Non-pigmented ciliary epithelial cell (primary cell): ENCODE data around the gene ELOVL6.
"Not testable (repeated sequence)": the region's sequence is repeated elsewhere in the genome, so short reads cannot be mapped to it uniquely, and the experiment has no call there.

Experiments used
- DNase-seq: peaks from one replicate; pipeline ENCODE4 v3.0.0-alpha.2; 2010; ENCODE audit warnings: low read depth

Gene ELOVL6

DNA sequence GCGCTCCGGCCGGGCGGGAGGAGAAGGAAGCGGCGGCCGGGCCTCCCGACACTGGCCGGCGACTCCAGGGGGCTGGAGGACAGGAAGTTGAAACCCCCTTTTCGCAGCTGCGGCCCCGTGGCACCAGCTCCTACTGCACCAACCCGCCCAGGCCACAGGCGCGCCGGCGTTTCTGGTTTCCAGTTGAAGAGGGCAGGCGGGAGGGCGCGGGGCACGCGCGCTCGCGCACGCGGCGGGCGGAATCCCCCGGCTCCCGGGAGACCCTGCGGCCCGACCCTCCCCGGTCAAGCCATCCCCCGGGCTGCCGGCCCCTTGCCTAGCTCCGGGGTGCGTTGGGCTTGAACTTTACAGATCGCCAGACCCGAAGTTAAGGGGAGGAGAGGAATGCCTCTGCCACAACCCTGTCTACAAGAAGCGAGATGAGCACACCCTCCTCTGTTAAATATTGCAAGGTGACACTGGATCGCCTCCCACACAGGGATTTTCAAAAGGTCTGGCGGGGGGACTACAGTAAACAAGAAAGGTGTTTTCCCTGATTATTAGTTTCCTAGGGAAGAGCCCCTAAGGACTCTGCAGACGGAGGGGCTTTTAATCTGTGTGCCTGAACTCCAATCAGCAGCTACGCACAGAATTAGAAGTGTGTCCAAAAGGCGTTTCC is 1.4 kb downstream of the ELOVL6 start:
- DNase-seq = no peak

DNA sequence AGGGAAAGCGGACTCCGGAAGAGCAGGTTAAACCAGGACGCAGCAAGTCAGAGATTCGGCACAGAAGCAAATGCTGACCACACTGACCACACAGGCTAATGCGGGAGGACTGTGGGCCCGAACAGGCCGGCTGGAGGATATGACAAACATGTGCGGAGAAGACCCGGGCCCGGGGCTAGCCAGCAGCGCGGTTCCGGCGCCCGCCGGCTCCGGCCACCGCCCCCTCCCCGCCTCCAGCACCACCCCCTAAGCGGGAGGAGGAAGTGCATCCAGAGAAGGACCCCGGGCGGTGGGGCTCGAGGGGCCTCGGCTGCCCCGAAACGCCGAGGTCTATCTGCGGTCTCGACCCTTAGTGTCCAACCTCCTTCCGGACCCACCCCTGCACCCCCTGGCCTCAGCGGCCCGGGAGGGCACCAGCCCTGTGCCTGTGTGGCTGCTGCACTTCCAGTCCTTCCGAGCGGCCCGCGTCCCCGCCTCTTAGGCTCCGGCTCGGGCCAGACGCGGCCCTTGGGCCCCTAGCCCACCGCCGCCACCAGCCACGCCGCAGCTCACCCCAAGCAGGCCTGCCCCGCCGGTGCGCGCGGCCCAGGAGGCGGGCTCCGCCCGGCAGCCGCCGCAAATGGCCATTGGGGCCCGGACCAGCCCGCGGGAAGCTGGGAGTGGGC is 2.1 kb downstream of the ELOVL6 start:
- DNase-seq = no peak

DNA sequence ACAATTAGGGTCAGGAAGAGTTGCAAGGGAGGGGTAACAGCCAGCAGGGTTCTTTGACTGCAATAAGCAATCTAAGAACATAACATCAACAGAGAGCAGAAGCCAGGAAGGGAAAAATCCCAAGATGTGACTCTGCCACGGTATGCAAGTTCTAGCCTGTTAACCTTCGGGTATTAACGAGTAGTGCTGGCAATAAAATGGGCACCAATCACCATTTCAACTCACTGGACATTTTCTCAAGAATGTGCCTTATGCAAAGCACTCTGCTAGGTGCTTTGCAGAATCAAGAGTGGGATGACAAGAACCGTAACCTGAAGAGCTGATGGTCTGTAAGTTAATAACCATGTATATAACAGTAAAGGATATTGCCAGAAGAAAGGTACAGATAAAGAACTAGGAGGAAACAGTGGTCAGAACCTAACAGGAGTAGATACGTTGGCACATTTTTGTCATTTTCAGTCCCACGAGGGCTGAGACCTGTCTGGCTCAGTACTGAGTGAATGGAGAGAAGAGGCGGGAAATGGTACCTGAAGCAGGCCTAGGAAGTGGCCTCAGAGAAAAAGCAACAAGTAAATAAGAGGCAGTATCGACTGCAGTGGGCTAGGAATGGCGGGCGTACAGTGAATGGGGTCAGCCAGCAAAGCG is 2.7 kb downstream of the ELOVL6 start:
- no peak for DNase-seq

DNA sequence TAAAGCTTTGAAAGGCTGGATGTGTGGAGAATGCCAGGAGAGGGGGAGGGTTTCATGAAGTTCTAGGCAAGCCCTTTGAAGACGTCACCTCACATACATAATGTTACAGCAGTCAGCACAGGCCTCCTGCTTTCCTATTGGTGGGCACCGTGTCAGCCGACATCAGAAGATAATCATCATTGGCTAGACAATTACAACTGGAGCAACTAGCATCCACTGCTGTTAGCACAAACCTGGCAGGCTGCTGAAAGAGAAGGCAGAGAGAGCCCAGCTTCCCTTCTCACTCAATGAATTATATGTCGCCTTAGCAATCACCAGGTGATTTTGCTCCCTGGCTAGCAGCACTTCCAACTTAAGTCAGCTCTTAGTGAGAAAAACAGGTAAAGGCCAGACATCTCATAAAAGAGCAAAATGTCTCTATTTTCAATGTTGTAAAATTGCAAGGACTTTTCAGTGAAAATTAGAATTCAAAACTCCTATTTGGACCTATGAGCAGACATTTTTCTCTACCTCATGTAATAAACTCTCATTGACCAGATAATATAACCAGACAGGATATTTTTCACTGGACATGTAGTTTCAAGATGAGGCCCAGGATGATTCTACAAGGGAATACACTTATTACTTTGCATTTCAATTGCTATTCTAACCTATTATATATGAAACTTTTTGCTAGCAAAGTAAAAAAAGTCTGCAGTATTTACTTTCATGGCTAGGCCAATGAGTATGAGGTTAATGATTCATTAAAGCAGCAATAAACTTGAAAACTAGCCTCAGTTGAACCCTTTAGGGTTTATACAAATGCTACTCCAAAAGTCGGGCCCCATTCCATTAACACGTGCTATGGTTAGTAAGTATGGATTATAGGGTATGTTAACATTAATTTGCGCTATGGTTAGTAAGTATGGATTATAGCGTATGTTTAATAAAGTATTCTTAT is 4.3 kb downstream of the ELOVL6 start:
- DNase-seq = peak; percentile 94

DNA sequence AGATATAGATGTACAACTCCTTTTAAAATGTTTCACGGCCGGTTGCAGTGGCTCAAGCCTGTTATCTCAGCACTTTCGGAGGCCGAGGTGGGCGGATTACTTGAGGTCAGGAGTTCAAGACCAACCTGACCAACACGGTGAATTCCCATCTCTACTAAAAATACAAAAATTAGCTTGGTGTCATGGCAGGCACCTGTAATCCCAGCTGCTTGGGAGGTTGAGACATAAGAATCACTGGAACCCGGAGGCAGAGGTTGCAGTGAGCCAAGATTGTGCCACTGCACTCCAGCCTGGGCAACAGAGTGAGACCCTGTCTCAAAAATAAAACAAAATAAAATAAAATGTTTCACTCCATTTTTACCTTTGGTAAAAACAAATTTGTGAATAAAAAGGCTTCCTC is 5.1 kb downstream of the ELOVL6 start:
- not testable (repeated sequence) for DNase-seq

DNA sequence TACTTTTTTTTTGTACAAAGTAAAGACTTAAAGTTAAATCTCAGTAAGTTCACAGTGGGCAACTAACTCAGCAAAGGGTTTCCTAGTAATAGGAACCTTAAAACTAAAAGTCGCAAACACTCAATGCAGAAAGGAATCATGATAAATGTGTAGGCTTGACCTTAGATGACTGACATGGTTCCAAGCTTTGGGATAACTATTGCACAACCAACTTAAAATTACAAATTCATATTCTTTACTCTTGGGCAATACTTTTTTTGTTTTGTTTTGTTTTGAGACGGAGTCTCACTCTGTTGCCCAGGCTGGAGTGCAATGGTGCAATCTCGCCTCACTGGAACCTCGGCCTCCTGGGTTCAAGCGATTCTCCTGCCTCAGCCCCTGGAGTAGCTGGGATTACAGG is 8.2 kb downstream of the ELOVL6 start:
- DNase-seq = no peak

DNA sequence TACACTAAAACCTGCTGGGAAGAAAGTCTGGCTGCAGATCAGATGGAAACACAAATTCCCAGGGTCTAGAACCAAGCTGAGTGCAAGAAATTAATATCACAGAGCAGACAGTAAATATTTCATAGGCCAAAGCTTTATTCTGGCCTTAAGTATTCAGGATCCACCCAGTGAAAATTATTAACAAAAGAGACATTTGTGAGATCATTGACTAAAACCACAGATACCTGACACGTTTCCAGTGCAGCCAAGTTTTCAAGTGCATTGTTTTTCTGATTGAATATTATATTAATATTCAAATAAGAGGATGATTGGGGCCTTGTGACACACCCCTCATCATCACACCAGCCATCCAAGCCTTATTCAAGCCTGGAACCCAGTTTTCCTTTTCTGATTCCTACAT is 10.3 kb downstream of the ELOVL6 start:
- DNase-seq = no peak

DNA sequence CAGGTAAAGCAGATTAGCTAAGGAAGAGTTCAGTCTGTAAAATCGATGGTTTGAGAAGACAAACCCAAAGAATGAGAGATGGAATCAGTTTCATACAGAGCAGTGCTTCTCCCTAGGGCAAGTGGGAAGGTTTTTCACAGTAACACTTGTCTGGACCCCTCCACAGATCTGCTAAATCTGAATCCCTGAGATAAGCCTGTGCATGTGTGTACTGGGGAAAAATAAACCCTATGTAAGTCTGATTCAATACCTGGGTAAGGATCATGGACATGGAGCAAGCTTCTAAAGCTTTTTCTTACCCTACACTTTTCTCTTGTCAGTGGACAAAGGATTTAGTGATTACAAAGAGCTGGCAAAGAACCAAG is 13.6 kb downstream of the ELOVL6 start:
- no peak for DNase-seq

DNA sequence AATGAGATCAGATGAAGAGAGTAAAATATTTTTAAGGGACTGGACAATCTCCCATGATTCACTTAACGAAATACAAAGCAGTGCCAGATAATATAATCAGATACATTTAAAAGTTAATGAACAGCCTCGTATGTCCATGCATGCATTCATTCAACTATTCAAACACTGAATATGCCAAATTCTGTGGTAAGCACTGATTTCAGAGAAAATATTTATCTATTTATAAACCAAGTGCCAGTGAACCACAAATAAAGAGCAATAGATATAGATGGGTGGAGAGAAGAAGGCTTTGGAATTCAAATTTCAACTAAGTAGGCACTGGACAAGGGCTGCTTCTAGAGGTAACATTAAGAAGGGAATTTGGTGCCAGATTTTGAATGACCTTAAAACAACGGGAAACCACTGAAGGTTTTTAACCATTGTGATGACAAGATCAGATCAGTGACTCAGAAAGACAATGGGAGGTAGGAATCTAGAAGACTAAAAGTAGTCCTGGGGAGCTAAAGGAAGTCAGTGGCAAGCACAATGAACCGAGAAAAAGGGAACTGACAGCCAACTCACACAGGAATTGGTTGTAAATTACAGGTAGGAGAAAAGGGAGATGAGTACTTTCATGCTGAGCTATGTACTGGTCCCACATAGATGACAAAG is 14.2 kb downstream of the ELOVL6 start:
- no peak for DNase-seq

DNA sequence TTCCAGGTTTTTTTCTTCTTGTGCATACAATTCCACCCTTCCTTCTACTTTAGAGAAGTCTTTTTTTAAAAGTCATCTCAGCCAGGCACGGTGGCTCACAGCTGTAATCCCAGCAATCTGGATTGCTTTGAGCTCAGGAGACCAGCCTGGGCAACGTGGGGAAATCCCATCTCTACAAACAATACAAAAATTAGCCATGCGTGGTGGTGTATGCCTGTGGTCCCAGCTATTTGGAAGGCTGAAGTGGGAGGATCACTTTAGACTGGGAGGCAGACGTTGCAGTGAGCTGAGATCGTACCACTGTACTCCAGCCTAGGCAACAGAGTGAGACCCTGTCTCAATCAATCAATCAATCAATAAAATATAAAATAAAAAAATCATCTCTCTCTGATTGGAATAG is 14.8 kb downstream of the ELOVL6 start:
- no peak for DNase-seq

DNA sequence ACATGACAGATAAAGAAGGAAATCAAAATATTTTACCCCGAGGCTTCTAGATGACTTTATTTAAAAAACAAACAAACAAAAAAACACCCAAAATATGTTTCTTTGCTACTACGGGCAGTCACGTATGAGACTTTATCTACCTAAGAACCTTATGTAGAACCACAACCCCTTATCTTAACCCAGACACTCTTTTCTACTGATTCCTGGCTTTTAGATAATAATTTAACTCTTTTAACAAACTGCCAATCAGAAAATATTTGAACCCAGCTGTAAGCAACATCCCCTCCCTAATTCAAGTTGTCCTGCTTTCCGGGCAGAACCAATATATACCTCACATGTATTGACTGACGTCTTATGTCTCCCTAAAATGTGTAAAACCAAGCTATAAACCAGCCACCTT is 15.4 kb downstream of the ELOVL6 start:
- DNase-seq = no peak

DNA sequence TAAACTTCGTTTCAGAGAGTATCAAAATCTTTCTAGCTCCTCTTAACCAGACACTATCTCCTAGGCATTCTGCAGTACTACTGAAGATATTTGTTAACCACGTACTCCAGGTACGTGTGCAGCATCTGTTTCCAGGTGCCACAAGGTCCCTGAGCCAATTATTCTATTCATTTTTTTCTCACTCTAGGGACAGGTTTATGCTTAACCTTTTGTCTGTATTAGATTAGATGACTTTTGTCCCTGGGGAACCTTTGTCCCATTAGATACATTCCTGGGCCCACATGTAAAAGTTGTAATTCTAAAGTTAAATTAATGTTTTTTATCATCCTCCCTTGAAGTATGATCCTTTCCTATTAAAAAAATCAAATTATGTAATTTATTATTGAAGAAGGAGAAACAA is 16.5 kb downstream of the ELOVL6 start:
- DNase-seq = no peak

DNA sequence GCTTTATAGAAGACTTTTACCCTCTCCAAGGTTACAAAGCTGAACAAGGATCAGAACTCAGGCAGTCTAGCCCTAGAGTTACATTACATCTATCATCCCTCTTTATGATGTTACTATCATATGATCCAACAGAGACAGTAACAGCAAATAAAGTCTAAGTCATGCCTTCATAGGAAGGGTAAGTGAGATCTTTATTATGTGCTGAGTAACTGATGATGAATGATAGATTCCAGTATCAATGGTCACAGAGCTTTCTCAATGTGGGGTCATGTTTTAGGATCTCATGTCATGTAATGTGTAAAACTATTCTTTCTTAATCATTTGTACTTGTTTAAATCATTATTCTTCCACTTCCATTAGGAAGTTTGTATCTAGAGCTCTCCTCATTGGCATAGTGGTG is 22.8 kb downstream of the ELOVL6 start:
- DNase-seq = no peak

DNA sequence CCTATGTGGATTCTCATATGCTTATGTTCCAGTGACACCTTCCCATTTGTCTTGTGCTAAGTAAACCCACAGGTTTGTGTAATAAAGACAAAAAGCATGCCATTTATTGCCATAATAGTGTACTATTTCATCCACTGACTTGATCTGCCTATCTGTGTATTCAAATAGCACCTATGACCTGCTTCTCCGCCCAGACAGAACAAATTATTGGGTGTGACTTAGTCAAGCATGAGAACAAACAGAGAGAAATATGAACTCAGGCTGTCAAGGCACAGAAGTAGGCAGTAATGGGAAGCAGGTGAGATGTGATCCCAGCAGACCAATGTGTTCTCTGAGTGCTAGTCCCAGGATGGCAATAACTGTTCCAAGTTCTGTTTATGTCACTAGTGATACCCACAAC is 25.4 kb downstream of the ELOVL6 start:
- no peak for DNase-seq

DNA sequence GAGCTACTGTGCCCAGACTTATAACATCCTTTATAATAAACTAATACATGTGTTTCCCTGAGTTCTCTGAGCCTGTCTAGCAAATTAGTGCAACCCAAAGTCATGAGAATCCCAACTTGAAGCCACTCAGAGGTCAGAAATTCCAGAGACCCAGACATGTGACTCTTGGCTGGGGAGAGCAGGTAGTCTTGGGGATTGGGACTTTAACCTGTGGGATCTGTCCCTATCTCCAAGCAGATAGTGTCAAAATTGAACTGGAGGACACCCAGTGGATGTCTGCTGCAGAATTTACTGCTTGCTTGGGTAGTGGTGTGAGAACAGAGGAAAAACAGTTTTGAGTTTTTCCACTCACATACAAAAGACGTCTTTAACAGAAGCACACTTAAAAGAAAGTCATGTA is 26.4 kb downstream of the ELOVL6 start:
- DNase-seq = no peak

DNA sequence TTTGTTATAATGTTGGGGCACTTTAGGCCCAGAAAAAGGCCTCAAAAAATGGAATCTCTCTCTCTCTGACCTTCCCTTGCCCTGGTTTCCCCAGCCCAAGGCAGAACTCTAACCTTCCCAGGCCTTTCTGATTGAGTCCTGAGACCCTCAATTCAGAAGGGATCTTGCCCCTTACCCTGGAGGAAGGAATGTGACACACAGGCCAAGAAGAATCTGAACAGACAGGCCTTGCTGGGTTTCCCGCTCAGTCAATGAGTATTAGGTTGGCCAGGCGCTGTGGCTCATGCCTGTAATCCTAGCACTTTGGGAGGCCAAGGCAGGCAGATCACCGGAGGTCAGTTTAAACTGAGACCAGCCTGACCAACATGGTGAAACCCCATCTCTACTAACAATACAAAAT is 27.6 kb downstream of the ELOVL6 start:
- DNase-seq = no peak

DNA sequence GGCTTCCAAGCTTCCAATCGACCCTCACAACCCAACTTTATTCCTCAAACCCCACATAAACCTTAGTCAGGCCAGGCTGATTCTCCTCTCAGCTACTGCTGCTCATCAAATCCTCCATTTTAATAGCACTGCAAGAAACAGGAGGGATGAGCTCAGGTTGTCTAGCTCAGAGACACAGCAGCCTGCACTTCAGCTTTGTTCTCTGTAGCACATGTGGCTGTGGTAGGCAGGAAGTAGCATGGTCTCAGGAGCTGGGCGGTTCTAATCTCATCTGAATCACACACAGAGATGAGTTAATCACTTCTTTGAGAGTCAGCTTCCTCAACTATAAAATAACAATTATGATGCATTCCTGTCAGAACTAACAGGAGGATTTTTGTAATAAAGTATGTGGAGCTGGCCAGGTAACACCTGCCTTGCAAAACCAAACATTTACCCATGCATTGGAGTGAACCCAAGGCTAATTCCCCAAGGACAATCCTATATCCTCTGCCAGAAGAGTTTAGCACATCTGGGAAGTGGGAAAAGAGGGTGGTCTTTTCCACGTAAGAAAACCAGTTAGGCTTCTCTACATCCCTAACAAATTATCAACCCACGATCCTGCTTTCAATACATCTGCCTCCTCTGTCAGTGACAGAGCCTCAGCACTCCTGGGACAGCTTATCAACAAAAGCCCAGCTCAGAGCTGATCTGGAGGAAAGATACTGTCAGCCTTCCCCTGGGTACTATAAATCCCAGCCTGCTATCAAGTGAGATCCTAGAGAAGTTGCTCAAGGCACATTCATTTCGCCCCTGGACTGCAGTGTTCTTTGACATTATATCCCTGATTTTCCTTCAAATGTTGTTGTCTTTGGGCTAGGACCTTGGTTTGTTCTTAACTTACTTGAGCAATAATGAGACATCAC is 32.8 kb downstream of the ELOVL6 start:
- DNase-seq = peak; percentile 63

DNA sequence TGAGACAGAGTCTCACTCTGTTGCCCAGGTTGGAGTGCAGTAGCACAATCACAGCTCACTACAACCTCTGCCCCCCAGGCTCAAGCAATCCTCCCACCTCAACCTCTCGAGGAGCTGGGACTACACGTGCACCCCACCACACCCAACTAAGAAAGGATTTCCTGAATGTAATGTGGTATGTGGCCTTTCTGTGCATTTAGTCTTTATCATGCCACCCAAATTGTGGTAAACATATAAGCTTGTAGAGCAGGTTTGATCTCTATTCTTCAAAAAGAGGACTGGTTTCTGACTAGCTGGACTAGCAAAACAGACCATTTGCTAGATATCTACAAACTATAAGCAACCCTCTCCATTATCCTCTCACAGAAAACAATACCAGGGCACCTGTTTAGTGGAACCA is 33.6 kb downstream of the ELOVL6 start:
- DNase-seq = no peak

DNA sequence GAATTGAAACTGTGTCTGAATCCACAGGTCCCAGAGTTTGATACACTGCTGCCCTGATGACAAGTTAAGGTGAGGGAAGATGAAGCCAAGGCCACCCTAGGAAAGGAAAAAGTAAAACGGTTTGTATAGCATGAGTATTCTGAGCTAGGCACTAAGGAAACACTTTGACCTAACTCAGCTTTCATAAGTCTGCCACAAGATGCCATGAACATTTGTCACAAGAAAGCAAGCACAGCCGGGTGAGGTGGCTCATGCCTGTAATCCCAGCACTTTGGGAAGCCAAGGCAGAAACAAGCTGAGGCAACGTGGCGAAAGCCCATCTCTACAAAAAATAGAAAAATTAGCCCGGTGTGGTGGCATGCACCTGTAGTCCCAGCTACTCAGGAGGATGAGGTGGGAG is 34.2 kb downstream of the ELOVL6 start:
- DNase-seq = peak; percentile 31

DNA sequence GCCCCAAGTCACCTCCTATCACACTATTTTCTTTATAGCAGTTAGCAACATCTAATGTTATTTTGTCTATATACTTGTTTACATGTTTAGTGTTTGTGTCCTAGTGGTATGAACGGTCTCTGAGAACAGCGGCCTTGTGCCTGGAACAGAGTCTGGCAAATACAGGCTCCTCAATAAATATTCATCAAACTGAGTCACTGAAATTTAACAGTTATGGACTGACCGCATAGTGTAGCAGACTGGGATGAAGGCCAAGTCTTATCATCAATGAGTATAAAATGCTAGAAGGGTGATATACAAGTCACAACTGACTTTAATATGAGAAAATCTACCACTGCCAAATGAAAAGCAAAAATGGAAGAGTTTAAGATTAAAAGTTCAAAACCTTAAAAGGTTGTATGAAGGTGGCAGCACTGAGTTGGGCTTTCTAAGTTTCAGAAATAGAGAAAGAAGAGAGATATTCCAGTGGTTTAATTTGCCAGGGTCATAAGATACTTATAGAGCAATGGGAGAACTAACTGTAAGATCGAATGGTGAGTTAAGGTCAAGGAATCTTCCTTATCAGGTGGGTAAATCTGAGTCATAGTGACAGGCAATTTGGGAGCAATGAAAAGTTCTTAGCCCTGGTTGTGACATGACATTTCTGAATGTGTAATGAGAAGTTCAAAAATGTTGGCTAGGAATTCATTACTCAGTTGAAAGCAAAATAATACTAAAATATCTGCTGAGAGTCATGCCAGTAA is 34.9 kb downstream of the ELOVL6 start:
- peak; percentile 69 for DNase-seq
